Right lobe of liver (tissue), 4 donors: ENCODE results near the gene ZNF385B.

Source experiments
- CTCF ChIP-seq, 4 donors: fragments of 200-600 bp in 3 of 4; fragments of 450-650 bp in 1 of 4; IDR thresholded peaks; one replicate each; pipeline versions ENCODE4 v1.5.1 to v1.8.0; 2016 to 2022; ENCODE audit warnings: antibody characterized with exemption in 4 of 4, mild to moderate bottlenecking in 2 of 4
- POLR2A ChIP-seq: fragments of 450-650 bp; IDR thresholded peaks from one replicate; pipeline ENCODE4 v1.6.1; 2017; ENCODE audit warnings: antibody characterized with exemption, mild to moderate bottlenecking
- donor health status: DM: no; HTN: no; CAD: no.
- donor health status: DM: no; HTN: no; CAD: no.
- donor health status: DM: no; HTN: yes; CAD: no.

GRCh38 chr2:179729966-179730365 is 131.4 kb downstream of the ZNF385B start:
- TF ChIP-seq CTCF (IDR thresholded peaks at IDR 0.05) (no peak), POLR2A (no peak)
